GM23338 (cell line): ENCODE results near the gene GPRC5B. TPM values are rescaled to one million over a fixed set of nuclear protein-coding genes. Genes with fewer than 3 reads are reported as not detected.

Experiments used
- ATAC-seq: fragments of 200-7000 bp; cut with Tn5 transposase; 3 replicates; pipeline ENCODE4 v1.9.1; 2020
- DNase-seq: peaks from one replicate; pipeline ENCODE4 v3.0.0-alpha.2; 2015; ENCODE audit warnings: low spot score
- H2AFZ ChIP-seq: fragments of 200-600 bp; sonication (generic); 2 replicates; pipeline ENCODE4 v1.8.0; 2016; ENCODE audit warnings: antibody characterized with exemption, mild to moderate bottlenecking, moderate library complexity
- H3F3A ChIP-seq: fragments of 200-600 bp; sonication (generic); replicated peaks from 2 replicates; pipeline ENCODE4 v1.8.0; 2017; ENCODE audit warnings: antibody characterized with exemption, mixed run types, low read depth
- H3K27ac ChIP-seq: fragments of 200-600 bp; sonication (generic); 2 replicates; pipeline ENCODE4 v1.6.1; 2016; ENCODE audit warnings: low read depth
- H3K27me3 ChIP-seq: fragments of 200-600 bp; sonication (generic); 2 replicates; pipeline ENCODE4 v1.8.0; 2016; ENCODE audit warnings: mild to moderate bottlenecking, mixed run types, moderate library complexity; ENCODE audit not compliant: insufficient read depth
- H3K36me3 ChIP-seq: fragments of 200-600 bp; sonication (generic); 2 replicates; pipeline ENCODE4 v1.8.0; 2016; ENCODE audit warnings: mild to moderate bottlenecking; ENCODE audit not compliant: insufficient read depth
- H3K4me1 ChIP-seq: fragments of 200-600 bp; sonication (generic); 2 replicates; pipeline ENCODE4 v1.8.0; 2016; ENCODE audit warnings: mild to moderate bottlenecking, moderate library complexity; ENCODE audit not compliant: insufficient read depth
- H3K4me2 ChIP-seq: fragments of 200-600 bp; sonication (generic); 2 replicates; pipeline ENCODE4 v1.7.1; 2017; ENCODE audit warnings: mixed run types
- H3K4me3 ChIP-seq: fragments of 200-600 bp; sonication (generic); 2 replicates; pipeline ENCODE4 v1.6.1; 2016; ENCODE audit warnings: mixed run types
- H3K79me2 ChIP-seq: fragments of 200-600 bp; sonication (generic); replicated peaks from 2 replicates; pipeline ENCODE4 v1.8.0; 2017; ENCODE audit warnings: mild to moderate bottlenecking; ENCODE audit not compliant: insufficient read depth
- H3K9me2 ChIP-seq: fragments of 200-600 bp; sonication (generic); 2 replicates; pipeline ENCODE4 v1.8.0; 2017; ENCODE audit not compliant: insufficient read depth
- H4K20me1 ChIP-seq: fragments of 200-600 bp; sonication (generic); replicated peaks from 2 replicates; pipeline ENCODE4 v1.8.0; 2017; ENCODE audit warnings: mild to moderate bottlenecking; ENCODE audit not compliant: insufficient read depth
- H3K27ac Mint-ChIP-seq: 2 replicates; pipeline ENCODE4 v1.8.0; 2020; ENCODE audit warnings: inconsistent platforms, mild to moderate bottlenecking, moderate library complexity, mixed read lengths
- H3K27me3 Mint-ChIP-seq: 3 replicates; pipeline ENCODE4 v1.8.0; 2022; ENCODE audit warnings: low read depth, mild to moderate bottlenecking, moderate library complexity, mixed read lengths, inconsistent platforms; ENCODE audit not compliant: insufficient read depth, poor library complexity
- H3K36me3 Mint-ChIP-seq: 3 replicates; pipeline ENCODE4 v1.8.0; 2021; ENCODE audit warnings: low read depth, mild to moderate bottlenecking, inconsistent platforms, moderate library complexity, mixed read lengths
- H3K4me1 Mint-ChIP-seq: 3 replicates; pipeline ENCODE4 v1.8.0; 2020; ENCODE audit warnings: mild to moderate bottlenecking, inconsistent platforms, mixed read lengths
- H3K4me3 Mint-ChIP-seq: 3 replicates; pipeline ENCODE4 v1.8.0; 2021; ENCODE audit warnings: moderate library complexity, mild to moderate bottlenecking, inconsistent platforms, mixed read lengths
- H3K9me3 Mint-ChIP-seq: 3 replicates; pipeline ENCODE4 v1.8.0; 2020; ENCODE audit warnings: moderate library complexity, mild to moderate bottlenecking, inconsistent platforms, mixed read lengths
- CREB1 ChIP-seq: fragments of 250-450 bp; sonication (Bioruptor Pico); IDR thresholded peaks from 2 replicates; pipeline ENCODE4 v1.5.0; 2020; ENCODE audit warnings: low read depth, mild to moderate bottlenecking, moderate library complexity
- CTCF ChIP-seq, 2 experiments: fragments of 200-600 bp in 1 of 2; sonication (generic) in 1 of 2; conservative IDR thresholded peaks; 2 replicates each; pipeline versions ENCODE4 v1.5.1 to v1.6.1; 2016 to 2017; ENCODE audit warnings: antibody characterized with exemption in 2 of 2, low read depth in 2 of 2, mild to moderate bottlenecking in 2 of 2, moderate library complexity in 1 of 2
- EZH2 ChIP-seq: fragments of 200-600 bp; sonication (generic); IDR thresholded peaks from one replicate; pipeline ENCODE4 v1.8.0; 2017; ENCODE audit warnings: antibody characterized with exemption, mild to moderate bottlenecking, low read depth; ENCODE audit not compliant: unreplicated experiment
- EZH2phosphoT487 ChIP-seq: fragments of 200-600 bp; sonication (generic); IDR thresholded peaks from one replicate; pipeline ENCODE4 v1.8.1; 2018; ENCODE audit warnings: antibody characterized with exemption; ENCODE audit not compliant: unreplicated experiment
- NANOG ChIP-seq: IDR thresholded peaks from 2 replicates; pipeline ENCODE4 v1.6.1; 2016; ENCODE audit warnings: antibody characterized with exemption, borderline replicate concordance
- REST ChIP-seq: IDR thresholded peaks from one replicate; pipeline ENCODE4 v1.6.1; 2018; ENCODE audit warnings: antibody characterized with exemption; ENCODE audit not compliant: unreplicated experiment
- STAT1 ChIP-seq: IDR thresholded peaks from one replicate; pipeline ENCODE4 v1.6.1; 2016; ENCODE audit warnings: antibody characterized with exemption; ENCODE audit not compliant: unreplicated experiment
- ZNF114 ChIP-seq: fragments of 250-450 bp; sonication (Bioruptor Pico); IDR thresholded peaks from 2 replicates; pipeline ENCODE4 v1.5.0; 2020; ENCODE audit warnings: mild to moderate bottlenecking, moderate library complexity
- ZNF331 ChIP-seq: fragments of 250-450 bp; sonication (Bioruptor Pico); IDR thresholded peaks from 2 replicates; pipeline ENCODE4 v1.5.0; 2020; ENCODE audit warnings: low read depth, mild to moderate bottlenecking, moderate library complexity
- ZNF462 ChIP-seq: fragments of 250-450 bp; sonication (Bioruptor Pico); IDR thresholded peaks from 2 replicates; pipeline ENCODE4 v1.5.0; 2020; ENCODE audit warnings: mild to moderate bottlenecking, moderate library complexity
- polyA plus RNA-seq: library from polyadenylated mRNA; unstranded; fragments of >200 nt; fragmentation: Nextera tagmentation; extraction: Ambion mirVana; gene quantifications from 2 replicates; pipeline ENCODE4 v1.2.1, GENCODE V29; 2016
- total RNA-seq: library from RNA; depleted of rRNA; stranded (reverse); fragments of >200 nt; shearing (Covaris generic); gene quantifications from 2 replicates; pipeline ENCODE4 v1.2.3, GENCODE V29; 2014

GPRC5B gene
- total and polyA plus RNA-seq, 2 experiments from 2014 or later: 70.9 to 82.5 TPM

GRCh38 chr16:19912455-19913339 lies 28.0 kb upstream of the GPRC5B start:
- no peaks in the 10 kb centered on the region for H3F3A ChIP-seq
- H4K20me1 ChIP-seq: no peaks in the 10 kb centered on the region
- peaks cover 11% of the 10 kb centered on the region for H3K4me1 Mint-ChIP-seq
- no peak for TF ChIP-seq EZH2phosphoT487
- TF ChIP-seq CREB1: no peak
- no peak for TF ChIP-seq ZNF331 (CRISPR knock-in tag)
- no peak for TF ChIP-seq EZH2
- no peak for TF ChIP-seq ZNF462 (CRISPR knock-in tag)
- no peak for TF ChIP-seq NANOG
- TF ChIP-seq STAT1: no peak
- TF ChIP-seq REST: no peak
- no peak for TF ChIP-seq ZNF114
- TF ChIP-seq CTCF (conservative IDR thresholded peaks at IDR 0.05; ENCODE audit: low read depth in 2 of 2): no peak
- H3K9me2 ChIP-seq: no peaks in the 10 kb centered on the region
- ATAC-seq (no peak), DNase-seq (no peak)
- H3K4me1 ChIP-seq: peaks cover 5% of the 10 kb centered on the region; the same call in 1 of the 2 replicates
- peaks cover 12% of the 10 kb centered on the region for H3K27me3 Mint-ChIP-seq
- no peaks in the 10 kb centered on the region for H3K79me2 ChIP-seq
- no peaks in the 10 kb centered on the region for H3K27me3 ChIP-seq
- no peaks in the 10 kb centered on the region; the same call in 1 of the 3 replicates for H3K9me3 Mint-ChIP-seq
- no peaks in the 10 kb centered on the region for H3K36me3 ChIP-seq
- no peak overlapping the region for H3K4me3 Mint-ChIP-seq
- no peak overlapping the region for H3K27ac ChIP-seq
- no peak overlapping the region for H3K27ac Mint-ChIP-seq
- no peaks in the 10 kb centered on the region for H3K36me3 Mint-ChIP-seq
- no peak overlapping the region for H3K4me3 ChIP-seq
- H3K4me2 ChIP-seq: no peak overlapping the region
- peak overlapping the region; percentile 76 for H2AFZ ChIP-seq
